ENCODE data around the gene CARD16. TPM values are rescaled to one million over a fixed set of nuclear protein-coding genes. Genes with fewer than 3 reads are reported as not detected.

Gene CARD16
- total and polyA plus RNA-seq, 9 of the 15 experiments (the other 6 are each of a cell fraction or from before 2014, with no cell fraction given): 0.31 TPM; not detected in 8

DNA sequence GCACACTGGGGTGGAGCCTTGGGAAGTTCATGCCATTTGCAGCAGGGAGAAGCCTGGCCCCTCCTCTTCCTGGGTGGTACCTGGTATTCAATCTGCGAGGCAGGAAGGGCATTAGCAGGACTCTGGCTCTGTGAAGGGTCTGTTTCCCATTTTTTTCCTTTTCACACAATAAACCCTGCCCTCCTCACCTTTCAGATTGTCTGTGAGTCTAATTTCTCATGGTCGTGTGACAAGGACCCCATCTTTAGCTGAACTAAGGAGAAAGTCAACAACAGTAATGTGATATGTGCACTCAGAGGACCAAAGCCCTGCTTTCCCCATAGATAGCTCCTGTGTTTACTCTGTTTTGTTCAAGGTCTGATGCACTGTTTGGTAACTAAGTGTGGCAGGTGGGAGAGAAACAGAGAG is 50.1 kb downstream of the CARD16 start:
- no peaks in the 10 kb centered on the region for H3K9me3 ChIP-seq (replicated peaks; ENCODE audit: control insufficient read depth, insufficient read depth, low read depth, low read length)
- DNase-seq (ENCODE audit: extremely low read depth in 1 of 4, low spot score in 3 of 4): no peak
- no peaks in the 10 kb centered on the region for H3K79me2 ChIP-seq (ENCODE audit: control insufficient read depth, insufficient read depth, low read length)
- WGBS (ENCODE audit: insufficient coverage, low coverage, missing lambda C conversion rate): 0% methylated on average over 2 of the region's 2 CpGs
- intact Hi-C loops (cut with micrococcal nuclease): no loop called here
- TF ChIP-seq ZNF707 (CRISPR knock-in tag; conservative IDR thresholded peaks at IDR 0.05) (no peak), ZBTB8A (IDR thresholded peaks at IDR 0.05; ENCODE audit: partially characterized antibody) (no peak), RUNX1 (IDR thresholded peaks at IDR 0.05; ENCODE audit: low read depth) (no peak), KAT8 (IDR thresholded peaks at IDR 0.05; ENCODE audit: low read depth) (no peak), HDAC1 (IDR thresholded peaks at IDR 0.05) (no peak), ZNF239 (CRISPR knock-in tag; IDR thresholded peaks at IDR 0.05) (no peak), XRCC3 (IDR thresholded peaks at IDR 0.05) (no peak), KDM2B (CRISPR knock-in tag; IDR thresholded peaks at IDR 0.05) (no peak), NEUROD1 (IDR thresholded peaks at IDR 0.05; ENCODE audit: borderline replicate concordance, low read depth, low read length, partially characterized antibody) (no peak), MAFF (IDR thresholded peaks at IDR 0.05; ENCODE audit: low read length) (no peak), E2F3 (CRISPR knock-in tag; IDR thresholded peaks at IDR 0.05) (no peak)
- TF ChIP-seq, protein P1, sequence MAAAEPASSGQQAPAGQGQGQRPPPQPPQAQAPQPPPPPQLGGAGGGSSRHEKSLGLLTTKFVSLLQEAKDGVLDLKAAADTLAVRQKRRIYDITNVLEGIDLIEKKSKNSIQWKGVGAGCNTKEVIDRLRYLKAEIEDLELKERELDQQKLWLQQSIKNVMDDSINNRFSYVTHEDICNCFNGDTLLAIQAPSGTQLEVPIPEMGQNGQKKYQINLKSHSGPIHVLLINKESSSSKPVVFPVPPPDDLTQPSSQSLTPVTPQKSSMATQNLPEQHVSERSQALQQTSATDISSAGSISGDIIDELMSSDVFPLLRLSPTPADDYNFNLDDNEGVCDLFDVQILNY (CRISPR knock-in tag; IDR thresholded peaks at IDR 0.05): no peak
- TF ChIP-seq, protein P2, sequence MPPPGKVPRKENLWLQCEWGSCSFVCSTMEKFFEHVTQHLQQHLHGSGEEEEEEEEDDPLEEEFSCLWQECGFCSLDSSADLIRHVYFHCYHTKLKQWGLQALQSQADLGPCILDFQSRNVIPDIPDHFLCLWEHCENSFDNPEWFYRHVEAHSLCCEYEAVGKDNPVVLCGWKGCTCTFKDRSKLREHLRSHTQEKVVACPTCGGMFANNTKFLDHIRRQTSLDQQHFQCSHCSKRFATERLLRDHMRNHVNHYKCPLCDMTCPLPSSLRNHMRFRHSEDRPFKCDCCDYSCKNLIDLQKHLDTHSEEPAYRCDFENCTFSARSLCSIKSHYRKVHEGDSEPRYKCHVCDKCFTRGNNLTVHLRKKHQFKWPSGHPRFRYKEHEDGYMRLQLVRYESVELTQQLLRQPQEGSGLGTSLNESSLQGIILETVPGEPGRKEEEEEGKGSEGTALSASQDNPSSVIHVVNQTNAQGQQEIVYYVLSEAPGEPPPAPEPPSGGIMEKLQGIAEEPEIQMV (tag; conservative IDR thresholded peaks at IDR 0.05; ENCODE audit: low read depth): no peak
- TF ChIP-seq, protein P3, sequence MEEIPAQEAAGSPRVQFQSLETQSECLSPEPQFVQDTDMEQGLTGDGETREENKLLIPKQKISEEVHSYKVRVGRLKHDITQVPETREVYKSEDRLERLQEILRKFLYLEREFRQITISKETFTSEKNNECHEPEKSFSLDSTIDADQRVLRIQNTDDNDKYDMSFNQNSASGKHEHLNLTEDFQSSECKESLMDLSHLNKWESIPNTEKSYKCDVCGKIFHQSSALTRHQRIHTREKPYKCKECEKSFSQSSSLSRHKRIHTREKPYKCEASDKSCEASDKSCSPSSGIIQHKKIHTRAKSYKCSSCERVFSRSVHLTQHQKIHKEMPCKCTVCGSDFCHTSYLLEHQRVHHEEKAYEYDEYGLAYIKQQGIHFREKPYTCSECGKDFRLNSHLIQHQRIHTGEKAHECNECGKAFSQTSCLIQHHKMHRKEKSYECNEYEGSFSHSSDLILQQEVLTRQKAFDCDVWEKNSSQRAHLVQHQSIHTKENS (CRISPR knock-in tag; IDR thresholded peaks at IDR 0.05): no peak
- in situ Hi-C loops (cut with MboI): no loop called here
- no peak for FAIRE-seq
- no peak overlapping the region for H3K4me2 ChIP-seq (ENCODE audit: insufficient read depth, low read length)
- no peaks in the 10 kb centered on the region for H4K20me1 ChIP-seq (replicated peaks; ENCODE audit: control insufficient read depth, insufficient read depth, low read length)
- H3K27ac ChIP-seq (ENCODE audit: extremely low read depth, low read depth, low read length): no peak overlapping the region
- no peaks in the 10 kb centered on the region for H3K36me3 ChIP-seq (ENCODE audit: control insufficient read depth, insufficient read depth, low read length)
- H3K27me3 ChIP-seq (ENCODE audit: control insufficient read depth in 2 of 2, insufficient read depth in 2 of 2, low read length in 2 of 2): no peaks in the 10 kb centered on the region
- H3K9me1 ChIP-seq (ENCODE audit: control insufficient read depth, insufficient read depth, low read length): no peaks in the 10 kb centered on the region
- H2AFZ ChIP-seq (ENCODE audit: low read depth, low read length): no peak overlapping the region
- ChIA-PET CTCF (ENCODE audit: low intra/inter-chr PET ratio) (no interaction called here), POLR2A (no interaction called here)
- no TSS peak for BruUV-seq (replicated peaks)
- H3K9ac ChIP-seq (ENCODE audit: insufficient read depth in 1 of 2, low read depth in 2 of 2, low read length in 2 of 2): no peak overlapping the region
- H3K4me1 ChIP-seq (replicated peaks in 1 of 2; ENCODE audit: control insufficient read depth in 2 of 2, insufficient read depth in 2 of 2, low read length in 2 of 2): no peaks in the 10 kb centered on the region
- no peak overlapping the region for H3K4me3 ChIP-seq
- ATAC-seq: no peak
